ENCODE results near the gene CAPN14. TPM values are rescaled to one million over a fixed set of nuclear protein-coding genes. Genes with fewer than 3 reads are reported as not detected.

The CAPN14 gene
- total and polyA plus RNA-seq, 4 donors: 0.05 to 0.08 TPM; not detected in 2

- Histone ChIP-seq H3K9ac (ENCODE audit: low read depth in 1 of 2, low read length in 2 of 2) (no peak overlapping the region), H3K27ac (ENCODE audit: low read depth in 1 of 2, low read length in 2 of 2) (no peak overlapping the region), H3K4me1 (ENCODE audit: control insufficient read depth in 4 of 4, insufficient read depth in 4 of 4, low read length in 3 of 4) (peaks cover 10 to 19% (median 14%) of the 10 kb centered on the region in 4 donors), H3K9me3 (ENCODE audit: control insufficient read depth in 4 of 4, low read length in 3 of 4) (no peaks in the 10 kb centered on the region), H3K27me3 (ENCODE audit: control insufficient read depth in 4 of 4, insufficient read depth in 4 of 4, low read length in 3 of 4) (peaks cover 0 to 9% (median 6%) of the 10 kb centered on the region in 4 donors), H3K4me3 (ENCODE audit: low read depth in 1 of 3, low read length in 3 of 3) (no peak overlapping the region), H3K36me3 (ENCODE audit: control insufficient read depth in 4 of 4, insufficient read depth in 3 of 4, low read depth in 1 of 4, low read length in 3 of 4) (no peaks in the 10 kb centered on the region)
- DNase-seq (ENCODE audit: low spot score): no peak
- WGBS: 89% methylated on average over 15 of the region's 15 CpGs
- TF ChIP-seq CTCF (IDR thresholded peaks at IDR 0.05; ENCODE audit: low read depth, low read length, missing input control): no peak
- TF ChIP-seq YY1 (IDR thresholded peaks at IDR 0.05): no peak
- TF ChIP-seq EGR1 (IDR thresholded peaks at IDR 0.05; ENCODE audit: low read depth in 2 of 2): no peak
- no peak for TF ChIP-seq ZBTB33 (IDR thresholded peaks at IDR 0.05)
- no peak for TF ChIP-seq HNF4G (IDR thresholded peaks at IDR 0.05)
- no peak for TF ChIP-seq ATF3 (IDR thresholded peaks at IDR 0.05)
- no peak for TF ChIP-seq FOXA1 (IDR thresholded peaks at IDR 0.05)
- no peak for TF ChIP-seq RAD21 (IDR thresholded peaks at IDR 0.05)
- no peak for TF ChIP-seq MAX (IDR thresholded peaks at IDR 0.05)
- no peak for TF ChIP-seq HNF4A (conservative IDR thresholded peaks at IDR 0.05)
- no peak for TF ChIP-seq RXRA (IDR thresholded peaks at IDR 0.05)
- no peak for TF ChIP-seq NR2F2 (IDR thresholded peaks at IDR 0.05)
These were observed 75.8 kb downstream of the CAPN14 start for GRCh38 chr2:31141443-31142085.

- H3K27me3 ChIP-seq (ENCODE audit: control insufficient read depth in 4 of 4, insufficient read depth in 4 of 4, low read length in 3 of 4): peaks cover 0 to 9% (median 6%) of the 10 kb centered on the region in 4 donors
These were observed 77.2 kb downstream of the CAPN14 start for GRCh38 chr2:31140151-31140550.

More at GRCh38 chr2:31140151-31140550, 77.2 kb downstream of the CAPN14 start:
- no peaks in the 10 kb centered on the region for H3K9me3 ChIP-seq (ENCODE audit: control insufficient read depth in 4 of 4, low read length in 3 of 4)
- DNase-seq (ENCODE audit: low spot score): no peak
- TF ChIP-seq HNF4A (conservative IDR thresholded peaks at IDR 0.05) (no peak), RXRA (IDR thresholded peaks at IDR 0.05) (no peak), CTCF (IDR thresholded peaks at IDR 0.05; ENCODE audit: low read depth, low read length, missing input control) (no peak), FOXA1 (IDR thresholded peaks at IDR 0.05) (no peak)
- H3K4me1 ChIP-seq (ENCODE audit: control insufficient read depth in 4 of 4, insufficient read depth in 4 of 4, low read length in 3 of 4): peaks cover 10 to 19% (median 14%) of the 10 kb centered on the region in 4 donors
- no peak overlapping the region for H3K9ac ChIP-seq (ENCODE audit: low read depth in 1 of 2, low read length in 2 of 2)
- H3K27ac ChIP-seq (ENCODE audit: low read depth in 1 of 2, low read length in 2 of 2): no peak overlapping the region
- H3K36me3 ChIP-seq (ENCODE audit: control insufficient read depth in 4 of 4, insufficient read depth in 3 of 4, low read depth in 1 of 4, low read length in 3 of 4): no peaks in the 10 kb centered on the region
- H3K4me3 ChIP-seq (ENCODE audit: low read depth in 1 of 3, low read length in 3 of 3): no peak overlapping the region
- WGBS: 95% methylated on average over 8 of the region's 8 CpGs

All from liver (tissue), 9 donors.